Gastrocnemius medialis (tissue), 4 donors: ENCODE results near the gene ATF6B. TPM values are rescaled to one million over a fixed set of nuclear protein-coding genes. Genes with fewer than 3 reads are reported as not detected.

Experiments
- ATAC-seq, 2 donors: fragments of 150-250 bp; one replicate each; pipeline ENCODE4 v1.9.1; 2016
- DNase-seq, 2 donors: peaks; one replicate each; pipeline ENCODE4 v3.0.0-alpha.2; 2019
- H3K27ac ChIP-seq, 4 donors: fragments of 200-600 bp; sonication (generic); 1 replicate in 1 of 4; 2 replicates in 3 of 4; pipeline ENCODE4 v1.5.1; 2016 to 2018; ENCODE audit warnings: mild to moderate bottlenecking in 2 of 4, moderate library complexity in 1 of 4
- H3K27me3 ChIP-seq, 3 donors: fragments of 200-600 bp; sonication (generic) in 2 of 3; 1 replicate in 1 of 3; 2 replicates in 2 of 3; pipeline versions ENCODE4 v1.5.1 to v1.6.0; 2016 to 2019; ENCODE audit warnings: mild to moderate bottlenecking in 1 of 3, moderate library complexity in 1 of 3
- H3K36me3 ChIP-seq, 2 donors: fragments of 200-600 bp; sonication (generic) in 1 of 2; one replicate each; pipeline ENCODE4 v1.5.1; 2017 to 2018
- H3K4me1 ChIP-seq, 2 donors: fragments of 200-600 bp; sonication (generic) in 1 of 2; one replicate each; pipeline ENCODE4 v1.5.1; 2016 to 2017; ENCODE audit warnings: mild to moderate bottlenecking in 2 of 2
- H3K4me3 ChIP-seq, 4 donors: fragments of 200-600 bp; sonication (generic) in 3 of 4; 1 replicate in 1 of 4; 2 replicates in 3 of 4; pipeline ENCODE4 v1.5.1; 2016 to 2019; ENCODE audit warnings: mild to moderate bottlenecking in 2 of 4
- H3K9me3 ChIP-seq, 3 donors: fragments of 200-600 bp; sonication (generic) in 2 of 3; 1 replicate in 1 of 3; 2 replicates in 2 of 3; pipeline ENCODE4 v1.5.1; 2016 to 2019
- POLR2A ChIP-seq, 2 donors: fragments of 450-650 bp; IDR thresholded peaks; one replicate each; pipeline ENCODE4 v1.6.1; 2017; ENCODE audit warnings: antibody characterized with exemption in 2 of 2, mild to moderate bottlenecking in 2 of 2, moderate library complexity in 2 of 2
- in situ Hi-C, 4 donors: fragments of 200-750 bp; cut with MboI; loops; one replicate each; pipeline versions ENCODE4 v1.15.0 to v1.8.0; 2017; ENCODE audit warnings: low sequenced_read_pairs in 4 of 4
- intact Hi-C: fragments of 100-400 bp; cut with DNase I; formaldehyde crosslinking; loops from one replicate; pipeline ENCODE4 v1.15.1; 2023; ENCODE audit warnings: low total_unique reads
- total RNA-seq, 4 donors: library from RNA; depleted of rRNA; stranded (reverse); fragments of >200 nt; gene quantifications; one replicate each; pipeline versions ENCODE4 v1.1.0 to v1.2.3, GENCODE V29; 2016
- TF ChIP-seq, protein P1 (sequence below), 5 experiments: fragments of 450-650 bp in 3 of 5; fragments of 200-600 bp in 2 of 5; sonication (generic) in 2 of 5; IDR thresholded peaks in 4 of 5; conservative IDR thresholded peaks in 1 of 5; 1 replicate in 4 of 5; 2 replicates in 1 of 5; pipeline ENCODE4 v1.5.1; 2016 to 2019; ENCODE audit warnings: antibody characterized with exemption in 5 of 5, mild to moderate bottlenecking in 3 of 5, moderate library complexity in 3 of 5

ATF6B gene
- total RNA-seq, 4 donors from 2014 or later: 6.8 to 18.4 (median 9.5) TPM

DNA sequence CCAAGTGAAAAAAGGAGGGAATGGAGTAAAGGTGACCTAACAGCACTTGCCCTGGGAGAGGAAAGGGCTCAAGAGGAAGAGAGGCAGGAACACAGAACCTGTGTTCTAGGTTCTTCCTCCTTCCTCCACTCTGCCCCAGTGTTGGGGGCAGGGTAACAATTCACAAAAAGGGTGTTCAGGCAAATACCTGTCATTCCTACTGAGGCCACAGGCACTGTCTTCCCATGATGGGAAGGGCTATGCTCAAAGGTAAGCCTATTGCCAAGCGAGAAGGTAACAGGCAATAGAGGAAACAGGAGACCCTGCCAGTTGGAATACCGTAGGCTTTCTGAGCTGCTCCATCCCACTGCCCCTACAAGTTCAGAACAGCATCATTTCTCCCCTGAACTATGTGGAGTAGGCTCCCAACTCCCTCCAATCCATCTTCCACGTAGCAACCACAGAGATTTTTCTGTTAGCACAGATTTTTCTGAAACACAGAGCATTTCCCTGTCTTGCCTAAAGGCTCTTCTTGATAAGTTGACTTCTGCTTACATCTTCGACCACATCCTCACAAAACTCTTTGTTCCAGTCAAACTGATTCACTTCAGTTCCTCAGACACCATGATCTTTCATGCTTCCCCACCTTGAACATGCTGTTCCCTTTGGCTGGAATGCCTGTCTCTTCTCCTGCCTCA, 45.1 kb upstream of the ATF6B start:
- H3K4me1 ChIP-seq: peaks cover 21 to 22% of the 10 kb centered on the region in 2 donors
- no peaks in the 10 kb centered on the region for H3K27me3 ChIP-seq
- no peak overlapping the region for H3K4me3 ChIP-seq
- H3K27ac ChIP-seq: no peak overlapping the region
- in situ Hi-C loops (no loop called here), intact Hi-C loops (loop anchor here (10.0 kb wide), 3 partner anchors 198 to 1142 kb away; partner anchors contain the start of genes B3GALT4, DXO, RPS18 and TAPBP)
- no peaks in the 10 kb centered on the region for H3K9me3 ChIP-seq
- no peak for DNase-seq
- no peak for TF ChIP-seq POLR2A (IDR thresholded peaks at IDR 0.05)
- TF ChIP-seq, protein P1, sequence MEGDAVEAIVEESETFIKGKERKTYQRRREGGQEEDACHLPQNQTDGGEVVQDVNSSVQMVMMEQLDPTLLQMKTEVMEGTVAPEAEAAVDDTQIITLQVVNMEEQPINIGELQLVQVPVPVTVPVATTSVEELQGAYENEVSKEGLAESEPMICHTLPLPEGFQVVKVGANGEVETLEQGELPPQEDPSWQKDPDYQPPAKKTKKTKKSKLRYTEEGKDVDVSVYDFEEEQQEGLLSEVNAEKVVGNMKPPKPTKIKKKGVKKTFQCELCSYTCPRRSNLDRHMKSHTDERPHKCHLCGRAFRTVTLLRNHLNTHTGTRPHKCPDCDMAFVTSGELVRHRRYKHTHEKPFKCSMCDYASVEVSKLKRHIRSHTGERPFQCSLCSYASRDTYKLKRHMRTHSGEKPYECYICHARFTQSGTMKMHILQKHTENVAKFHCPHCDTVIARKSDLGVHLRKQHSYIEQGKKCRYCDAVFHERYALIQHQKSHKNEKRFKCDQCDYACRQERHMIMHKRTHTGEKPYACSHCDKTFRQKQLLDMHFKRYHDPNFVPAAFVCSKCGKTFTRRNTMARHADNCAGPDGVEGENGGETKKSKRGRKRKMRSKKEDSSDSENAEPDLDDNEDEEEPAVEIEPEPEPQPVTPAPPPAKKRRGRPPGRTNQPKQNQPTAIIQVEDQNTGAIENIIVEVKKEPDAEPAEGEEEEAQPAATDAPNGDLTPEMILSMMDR (IDR thresholded peaks at IDR 0.05 in 4 of 5, conservative IDR thresholded peaks at IDR 0.05 in 1 of 5): no peak
- ATAC-seq: no peak
- peaks cover 0 to 24% of the 10 kb centered on the region in 2 donors for H3K36me3 ChIP-seq

DNA sequence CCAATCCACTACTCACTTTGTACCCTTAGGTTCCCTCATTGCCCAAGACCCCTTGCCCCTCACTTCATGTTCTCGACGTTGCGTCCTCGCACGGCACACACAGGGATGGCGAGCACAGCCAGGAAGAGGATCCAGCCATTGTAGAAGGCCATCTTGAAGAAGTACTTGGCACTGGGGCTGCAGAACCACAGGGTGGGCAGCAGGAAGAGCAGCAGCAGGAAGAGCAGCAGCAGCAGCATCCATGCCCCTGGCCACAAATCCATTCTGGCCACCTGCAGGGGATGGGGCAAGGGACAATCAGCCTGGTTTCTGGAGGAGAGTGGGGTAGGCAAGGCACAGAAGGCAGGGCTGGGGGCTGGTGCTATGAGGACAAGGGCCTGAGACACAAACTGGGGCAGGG, 43.2 kb upstream of the ATF6B start:
- no peak for DNase-seq
- no peaks in the 10 kb centered on the region for H3K27me3 ChIP-seq
- intact Hi-C loops (loop anchor here (10.0 kb wide), 3 partner anchors 196 to 1144 kb away; partner anchors contain the start of genes B3GALT4, DXO, RPS18 and TAPBP), in situ Hi-C loops (no loop called here)
- no peak for TF ChIP-seq POLR2A (IDR thresholded peaks at IDR 0.05)
- TF ChIP-seq, protein P1 (IDR thresholded peaks at IDR 0.05 in 4 of 5, conservative IDR thresholded peaks at IDR 0.05 in 1 of 5): no peak
- no peak for ATAC-seq
- no peak overlapping the region for H3K4me3 ChIP-seq
- H3K27ac ChIP-seq: no peak overlapping the region
- H3K9me3 ChIP-seq: no peaks in the 10 kb centered on the region
- H3K36me3 ChIP-seq: peaks cover 0 to 41% of the 10 kb centered on the region in 2 donors
- H3K4me1 ChIP-seq: peaks cover 10 to 14% of the 10 kb centered on the region in 2 donors

DNA sequence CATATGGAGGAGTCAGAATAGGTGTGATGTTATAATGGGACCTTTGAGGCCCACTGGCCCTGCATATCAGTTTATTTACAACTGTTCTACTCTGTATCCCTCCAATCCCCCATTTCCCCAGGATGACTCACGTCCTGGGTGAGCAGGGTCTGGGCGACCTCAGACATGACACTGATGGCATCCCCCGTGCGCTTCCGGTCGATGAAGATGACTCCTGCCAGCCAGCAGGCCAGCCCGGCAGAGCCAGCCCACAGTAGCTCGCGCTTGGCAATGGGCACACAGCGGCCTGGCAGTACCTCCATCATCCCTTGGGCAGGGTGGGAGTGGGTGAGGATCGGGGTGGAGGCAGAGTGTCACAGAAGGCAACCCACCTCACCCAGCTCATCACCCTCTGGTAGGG, 42.2 kb upstream of the ATF6B start:
- H3K27ac ChIP-seq: no peak overlapping the region

DNA sequence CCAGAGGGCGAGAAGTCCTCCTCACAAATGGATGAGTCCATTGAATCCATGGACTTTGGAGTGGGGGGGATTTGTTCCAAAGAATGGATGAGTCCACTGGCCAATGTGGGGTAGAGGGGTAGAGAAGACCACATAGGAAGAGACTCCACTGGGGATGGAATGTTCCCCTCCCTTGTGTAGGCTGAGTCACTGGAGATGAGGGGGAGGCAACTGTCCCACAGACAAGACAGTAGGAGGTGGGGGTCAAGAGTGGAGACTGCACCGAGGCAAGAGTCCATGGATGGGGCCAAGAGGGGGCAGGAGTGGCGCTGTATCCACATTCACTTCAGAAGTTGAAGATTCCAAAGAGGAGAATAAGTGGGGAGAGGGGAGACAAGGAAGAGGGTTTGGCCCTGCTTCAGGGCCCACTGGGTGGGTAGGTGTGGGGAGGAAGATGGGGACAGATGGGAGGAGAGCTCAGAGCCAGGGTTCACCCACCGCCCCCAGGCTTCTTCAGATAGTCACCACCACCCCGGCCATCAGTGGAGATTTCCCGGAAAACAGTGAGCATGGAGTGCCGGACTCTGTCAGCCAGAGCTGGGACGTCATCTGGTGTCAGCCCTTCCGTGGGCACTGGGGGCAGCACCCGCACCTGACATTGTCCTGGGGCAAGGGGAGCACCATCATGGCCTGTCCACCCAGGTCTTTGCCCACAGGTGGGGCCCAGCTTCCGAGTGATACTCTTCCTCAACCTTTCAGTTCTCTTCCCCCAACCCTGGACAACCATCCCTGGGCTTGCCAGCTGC, 41.0 kb upstream of the ATF6B start:
- no peak for TF ChIP-seq POLR2A (IDR thresholded peaks at IDR 0.05)
- TF ChIP-seq, protein P1 (IDR thresholded peaks at IDR 0.05 in 4 of 5, conservative IDR thresholded peaks at IDR 0.05 in 1 of 5): no peak
- H3K27ac ChIP-seq: no peak overlapping the region
- in situ Hi-C loops (no loop called here), intact Hi-C loops (no loop called here)
- H3K4me3 ChIP-seq: no peak overlapping the region
- peaks cover 0 to 42% of the 10 kb centered on the region in 2 donors for H3K36me3 ChIP-seq
- no peak for DNase-seq
- ATAC-seq: no peak
- H3K4me1 ChIP-seq: no peaks in the 10 kb centered on the region
- no peaks in the 10 kb centered on the region for H3K27me3 ChIP-seq
- no peaks in the 10 kb centered on the region for H3K9me3 ChIP-seq

More for the DNA sequence above, 42.2 kb upstream of the ATF6B start:
- peaks cover 8 to 9% of the 10 kb centered on the region in 2 donors for H3K4me1 ChIP-seq
- no peaks in the 10 kb centered on the region for H3K9me3 ChIP-seq
- TF ChIP-seq POLR2A (IDR thresholded peaks at IDR 0.05): no peak
- TF ChIP-seq, protein P1 (IDR thresholded peaks at IDR 0.05 in 4 of 5, conservative IDR thresholded peaks at IDR 0.05 in 1 of 5): no peak
- DNase-seq (no peak), ATAC-seq (no peak)
- H3K36me3 ChIP-seq: peaks cover 0 to 42% of the 10 kb centered on the region in 2 donors
- no peak overlapping the region for H3K4me3 ChIP-seq
- in situ Hi-C loops (no loop called here), intact Hi-C loops (loop anchor here (10.0 kb wide), 3 partner anchors 195 to 1145 kb away; partner anchors contain the start of genes B3GALT4, DXO, RPS18 and TAPBP)
- no peaks in the 10 kb centered on the region for H3K27me3 ChIP-seq
